ENCODE measurements around the gene FOS.

- TF ChIP-seq ZNF19 (tag by site-specific recombination; IDR thresholded peaks at IDR 0.05; ENCODE audit: low read depth) (no peak), GLI2 (tag by site-specific recombination; IDR thresholded peaks at IDR 0.05; ENCODE audit: borderline replicate concordance, low read depth) (no peak), CTCF (tag by site-specific recombination; IDR thresholded peaks at IDR 0.05) (no peak), ZSCAN23 (tag by site-specific recombination; IDR thresholded peaks at IDR 0.05) (no peak)
Observed at GRCh38 chr14:75331471-75331870, 52.8 kb downstream of the FOS start.
